PFSK-1 (cell line): Measurements from ENCODE around the gene COX5B.

Experiments
- POLR2AphosphoS5 ChIP-seq: IDR thresholded peaks from 2 replicates; pipeline ENCODE4 v1.6.1; 2012; ENCODE audit warnings: low read depth, mild to moderate bottlenecking, control low read depth, low read length, moderate library complexity
- REST ChIP-seq, 2 experiments: IDR thresholded peaks; 2 replicates each; pipeline versions ENCODE4 v1.6.1 to v1.8.0; 2011 to 2012; ENCODE audit warnings: low read depth in 2 of 2, low read length in 2 of 2, control low read depth in 1 of 2, inconsistent platforms in 1 of 2, mild to moderate bottlenecking in 1 of 2, moderate library complexity in 1 of 2; ENCODE audit not compliant: insufficient read depth in 1 of 2

- TF ChIP-seq REST (IDR thresholded peaks at IDR 0.05; ENCODE audit: insufficient read depth in 1 of 2, low read depth in 2 of 2, low read length in 2 of 2) = no peak
- no peak for TF ChIP-seq POLR2AphosphoS5
Observed at GRCh38 chr2:97654791-97655190, 8.9 kb downstream of the COX5B start.
